GM21619 (cell line): ENCODE results near the gene GTPBP1.
A peak's percentile ranks its signal among the peaks of the same experiment; 100 is the strongest.

Experiments used
- ATAC-seq: cut with Tn5 transposase; IDR thresholded peaks from one replicate; pipeline ENCODE4 v1.9.1; 2021; ENCODE audit not compliant: unreplicated experiment

The GTPBP1 gene

GRCh38 chr22:38705235-38706100 lies at the start of gene GTPBP1:
GTPBP1 (plus strand) TSS chr22:38705944; CDS start chr22:38705956, 12 bp downstream.
- ATAC-seq = peak; percentile 63

DNA sequence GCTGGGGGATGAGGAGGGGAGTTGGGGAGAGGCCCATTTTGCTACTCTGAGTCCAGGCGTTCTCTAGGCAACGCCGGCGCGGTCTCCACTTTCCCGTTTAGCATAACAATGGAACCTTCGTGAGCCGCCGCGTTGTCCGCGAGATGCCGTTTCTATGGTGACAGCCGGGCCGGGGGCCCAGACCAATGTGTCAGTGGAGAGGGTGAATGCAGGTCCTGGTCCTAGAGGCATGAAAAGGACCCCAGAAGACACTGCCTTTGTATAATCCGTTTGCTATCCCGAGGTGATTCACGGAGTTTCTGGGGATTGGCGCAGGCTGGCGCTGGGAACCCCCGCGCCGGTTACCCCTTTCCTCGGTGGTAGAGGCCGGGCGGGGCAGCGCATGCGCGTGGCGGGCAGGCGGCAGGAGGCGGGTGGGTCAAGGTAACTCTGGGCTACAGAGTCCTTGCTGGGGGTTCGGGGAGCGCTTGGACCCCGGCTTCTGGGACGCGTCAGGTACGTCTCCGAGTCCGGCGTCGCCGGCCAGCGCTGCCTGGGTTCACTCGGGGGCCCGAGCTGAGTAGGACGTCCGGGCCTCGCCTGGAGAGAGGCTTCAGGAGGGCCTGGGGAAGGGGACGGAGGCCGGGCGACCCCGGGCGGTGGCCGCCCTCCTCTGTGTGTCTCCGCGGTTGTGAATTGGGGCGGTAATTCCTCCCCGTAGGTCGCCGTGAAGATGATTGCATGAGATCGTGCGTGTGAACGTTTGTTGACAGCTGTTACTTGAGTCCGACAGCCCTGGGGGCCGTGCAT lies 49.3 kb upstream of the GTPBP1 start, which contains the start of the genes CBY1 and FAM227A:
Gene CBY1 (plus strand): TSS at position 383 of the 789 bp plus-strand sequence. CDS start 11,417 bp downstream, outside the sequence.
Gene FAM227A (minus strand): TSS at position 137 of the 789 bp plus-strand sequence. CDS start 6,224 bp downstream, outside the sequence.
- peak; percentile 63 for ATAC-seq

DNA sequence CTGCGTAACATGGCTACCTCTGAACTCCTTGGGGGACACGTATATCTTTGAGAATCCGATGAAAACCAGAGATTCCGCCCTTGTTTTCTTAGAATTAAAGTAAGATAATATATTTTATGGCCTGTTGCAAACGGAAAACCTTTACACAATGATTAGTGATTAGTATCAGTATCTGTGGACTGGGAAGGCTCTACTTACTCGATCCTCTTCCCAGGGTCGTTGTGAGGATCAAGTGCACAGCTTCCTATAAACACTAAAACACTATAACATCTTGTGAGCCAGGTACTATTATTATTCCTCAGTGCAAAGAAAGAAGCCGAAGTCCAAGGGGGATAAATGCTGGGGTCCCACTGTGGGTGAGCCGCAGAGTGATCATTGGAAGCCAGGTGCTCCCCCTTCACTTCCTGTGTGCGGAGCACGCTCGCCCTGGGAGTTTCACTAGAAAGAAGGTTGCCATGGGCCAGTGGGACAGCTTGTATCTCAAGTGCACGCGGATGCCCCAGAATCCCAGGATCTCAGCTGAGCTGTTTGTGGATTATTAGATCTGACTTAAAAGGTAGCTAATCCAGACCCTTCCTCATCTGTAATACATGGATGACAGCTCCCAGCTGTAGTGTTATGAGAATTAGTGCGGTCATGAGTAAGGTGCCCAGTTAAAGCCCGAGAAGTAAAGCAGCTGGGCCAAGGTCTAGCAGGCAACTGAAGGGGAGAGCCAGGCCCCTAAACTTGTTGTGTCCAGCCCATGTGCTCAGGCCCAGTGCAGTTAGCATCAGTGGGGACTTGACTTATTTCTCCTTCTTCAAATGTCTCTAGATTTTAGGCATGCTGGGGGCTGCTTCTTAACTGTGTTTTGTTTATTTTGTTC lies 48.5 kb upstream of the GTPBP1 start:
- ATAC-seq = no peak

DNA sequence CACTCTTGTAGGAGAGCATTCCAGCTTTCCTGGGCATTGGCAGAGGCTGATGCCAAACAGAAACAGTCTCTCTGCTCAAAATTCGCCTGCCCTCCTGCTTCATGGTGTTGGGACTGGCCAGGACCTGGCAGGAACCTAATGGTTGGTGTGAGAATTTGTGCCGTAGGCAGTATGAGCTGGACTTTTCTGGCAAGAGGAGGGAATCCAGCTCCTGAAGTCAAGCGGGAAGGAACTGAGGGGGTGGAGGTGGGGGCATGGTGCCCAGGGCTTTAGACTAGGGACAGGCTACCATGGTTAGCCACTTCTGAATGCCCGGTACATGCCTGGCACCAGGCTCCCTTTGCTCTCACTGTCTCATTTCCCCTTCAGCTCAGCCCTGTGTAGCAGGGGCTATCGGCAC lies 30.9 kb upstream of the GTPBP1 start:
- no peak for ATAC-seq

DNA sequence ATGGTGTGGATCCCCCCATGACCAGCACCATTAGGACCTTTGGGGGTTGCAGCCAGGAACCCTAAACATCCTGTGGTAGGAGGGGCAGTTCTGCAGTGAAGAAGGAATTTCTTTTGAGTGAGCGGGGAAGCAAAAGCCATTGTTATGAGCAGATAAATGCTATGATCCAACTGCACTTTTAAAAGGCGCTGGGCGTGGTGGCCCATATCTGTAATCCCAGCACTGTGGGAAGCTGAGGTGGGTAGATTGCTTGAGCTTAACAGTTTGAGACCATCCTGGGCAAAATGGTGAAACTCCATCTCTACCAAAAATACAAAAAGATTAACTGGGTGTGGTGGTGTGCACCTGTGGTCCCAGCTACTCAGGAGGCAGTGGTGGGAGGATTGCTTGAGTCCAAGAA lies 29.9 kb upstream of the GTPBP1 start:
- no peak for ATAC-seq

- peak; percentile 89 for ATAC-seq
These were observed 24.0 kb upstream of the GTPBP1 start, which contains the start of gene TOMM22 for GRCh38 chr22:38681582-38682335. TOMM22 (plus strand) TSS chr22:38681957; CDS start chr22:38681979, 22 bp downstream.

DNA sequence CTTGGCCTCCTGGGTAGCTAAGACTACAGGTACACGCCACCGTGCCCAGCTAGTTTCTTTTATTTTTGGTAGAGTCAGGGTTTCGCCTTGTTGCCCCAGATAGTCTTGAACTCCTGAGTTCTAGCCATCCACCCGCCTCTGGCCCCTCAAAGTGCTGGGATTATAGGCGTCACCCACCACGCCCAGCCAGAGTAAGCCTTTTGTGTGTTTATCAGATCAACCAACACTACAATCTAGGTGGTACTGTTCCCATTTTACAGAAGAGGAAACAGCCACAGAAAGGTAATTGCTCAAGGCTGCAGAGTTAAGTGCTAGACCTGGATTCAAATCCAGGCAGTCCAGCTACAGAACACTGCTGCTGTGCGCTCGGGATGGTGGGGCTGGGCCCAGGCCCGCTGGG lies 20.8 kb upstream of the GTPBP1 start:
- ATAC-seq = no peak

GRCh38 chr22:38685761-38686160 lies 20.0 kb upstream of the GTPBP1 start:
- ATAC-seq = no peak

GRCh38 chr22:38689651-38690050 lies 16.1 kb upstream of the GTPBP1 start:
- ATAC-seq = no peak

GRCh38 chr22:38694049-38694448 lies 11.7 kb upstream of the GTPBP1 start:
- ATAC-seq = no peak

- ATAC-seq = no peak
These were observed 10.8 kb upstream of the GTPBP1 start for GRCh38 chr22:38694940-38695339.

GRCh38 chr22:38696606-38697424 lies 8.9 kb upstream of the GTPBP1 start:
- ATAC-seq = no peak

GRCh38 chr22:38697425-38698089 lies 8.2 kb upstream of the GTPBP1 start:
- no peak for ATAC-seq

DNA sequence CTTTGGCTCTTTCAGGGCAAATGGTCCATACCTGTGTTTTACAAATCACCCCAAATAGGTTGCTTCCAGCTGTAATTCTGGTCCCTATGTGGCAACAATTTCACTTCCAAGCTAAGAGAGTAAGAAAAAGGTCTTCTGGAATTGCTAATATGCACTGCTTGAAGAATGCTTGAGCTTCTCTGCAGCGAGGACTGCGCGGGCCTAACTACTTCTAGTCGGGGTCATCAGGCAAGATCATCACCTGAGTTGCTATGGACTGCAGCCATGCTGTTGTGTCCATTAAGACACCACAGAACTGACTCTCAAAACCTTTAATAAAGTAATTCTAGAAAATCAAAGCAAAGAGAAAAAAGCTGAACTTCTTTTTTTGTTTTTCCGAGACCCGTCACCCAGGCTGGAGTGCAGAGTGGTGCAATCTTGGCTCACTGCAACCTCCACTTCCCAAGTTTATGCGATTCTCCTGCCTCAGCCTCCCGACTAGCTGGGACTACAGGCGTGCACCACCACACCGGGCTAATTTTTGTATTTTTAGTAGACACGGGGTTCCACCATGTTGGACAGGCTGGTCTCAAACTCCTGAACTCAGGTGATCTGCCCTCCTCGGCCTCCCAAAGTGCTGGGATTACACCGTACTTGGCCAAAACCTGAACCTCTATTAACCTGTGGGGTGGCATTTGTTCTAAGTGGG lies 7.2 kb upstream of the GTPBP1 start:
- no peak for ATAC-seq

DNA sequence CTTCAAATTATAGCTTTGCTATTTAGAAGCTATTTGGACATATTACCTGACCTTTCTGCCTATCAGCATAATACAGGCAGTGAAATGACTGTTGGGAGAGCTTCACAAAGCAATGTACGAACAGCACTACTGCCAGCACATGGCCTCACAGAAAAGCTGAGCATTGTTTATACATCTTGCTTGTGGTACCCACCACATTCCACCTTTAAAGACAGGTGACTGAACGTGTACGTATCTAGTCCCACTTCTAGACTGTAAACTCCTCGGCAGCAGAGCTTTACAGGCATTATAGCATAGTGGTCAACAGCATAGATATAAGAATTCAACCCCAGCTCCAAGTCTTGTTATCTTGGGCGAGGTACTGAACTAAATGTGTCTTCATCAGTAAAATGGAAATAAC lies 6.6 kb upstream of the GTPBP1 start:
- no peak for ATAC-seq

DNA sequence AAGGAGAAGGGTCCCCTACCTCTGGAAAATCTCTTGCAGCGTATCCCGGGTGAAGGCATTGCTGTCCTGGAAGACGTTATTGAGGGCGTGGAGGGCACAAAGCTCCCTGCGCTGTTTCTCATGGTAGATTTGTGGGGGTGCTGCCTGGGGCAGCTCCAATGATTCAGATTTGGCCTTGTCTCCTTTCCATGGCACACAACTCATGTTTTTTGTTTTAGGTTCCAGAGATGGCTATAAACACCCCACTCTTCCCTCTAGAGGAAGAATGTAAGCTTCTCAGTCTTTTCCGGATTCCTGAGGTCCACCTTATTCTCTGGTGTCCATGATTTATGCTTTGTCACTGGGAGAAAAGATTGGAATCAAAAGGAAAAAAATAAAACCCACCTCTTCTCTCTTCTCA lies 6.0 kb upstream of the GTPBP1 start:
- ATAC-seq = no peak

- peak; percentile 15 for ATAC-seq
These were observed 5.4 kb upstream of the GTPBP1 start for GRCh38 chr22:38700270-38700788.
